ENCODE results near the gene LRRC8D. TPM values are rescaled to one million over a fixed set of nuclear protein-coding genes. Genes with fewer than 3 reads are reported as not detected.

LRRC8D gene
- total RNA-seq, 1 experiment from 2014 or later = 42.0 TPM

DNA sequence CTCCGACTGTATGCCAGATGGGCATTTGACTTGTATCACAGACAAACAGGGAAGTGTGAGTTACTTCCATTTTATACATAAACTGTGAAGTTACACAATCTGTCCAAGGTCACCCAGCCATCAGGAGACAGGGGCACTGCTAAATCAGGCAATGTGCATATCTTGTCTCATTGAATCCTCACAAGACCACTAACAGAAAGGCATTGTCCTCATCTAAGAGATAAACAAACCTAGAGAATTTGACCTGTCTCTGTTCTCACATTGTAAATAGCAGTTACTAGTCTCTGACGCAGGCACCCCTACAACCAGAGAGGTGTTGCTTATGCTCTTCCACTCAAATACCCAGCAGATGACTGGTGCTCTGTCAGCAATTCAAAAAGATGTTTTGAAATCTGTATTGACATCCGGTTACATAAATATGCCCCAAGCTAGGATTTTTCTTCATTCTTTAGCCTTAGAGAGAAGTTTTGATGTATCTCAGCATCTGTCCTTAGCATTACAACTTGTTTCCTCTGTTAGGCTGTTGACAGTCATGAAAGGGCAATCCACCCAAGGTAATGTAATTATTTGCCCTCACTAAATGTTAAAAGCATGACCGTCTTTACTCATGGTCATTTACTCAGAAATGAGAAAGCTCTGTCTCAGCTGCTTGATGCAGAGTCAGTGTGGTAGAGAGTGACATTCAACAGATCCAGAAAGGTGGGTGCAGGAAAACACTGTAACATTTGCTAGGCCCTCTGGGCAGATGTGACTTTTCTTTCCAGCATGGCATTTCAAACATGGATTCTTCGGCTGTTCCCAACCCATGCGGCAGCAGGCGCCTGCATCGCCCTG lies 122.2 kb downstream of the LRRC8D start:
- Mint-ChIP-seq H3K4me3 (ENCODE audit: unreplicated experiment) (no peak overlapping the region), H3K4me1 (ENCODE audit: insufficient read depth, unreplicated experiment) (peaks cover 20% of the 10 kb centered on the region), H3K27me3 (ENCODE audit: insufficient read depth, unreplicated experiment) (no peaks in the 10 kb centered on the region), H3K36me3 (ENCODE audit: insufficient read depth, unreplicated experiment) (peaks cover 5% of the 10 kb centered on the region), H3K27ac (ENCODE audit: low read depth, unreplicated experiment) (peak overlapping the region; percentile 26), H3K9me3 (ENCODE audit: unreplicated experiment) (no peaks in the 10 kb centered on the region)
- no TSS peak for BruUV-seq (replicated peaks)
- no peak for TF ChIP-seq CTCF (IDR thresholded peaks at IDR 0.05; ENCODE audit: unreplicated experiment)
- POLR2A ChIA-PET = interaction anchor here (0.6 to 2.4 kb wide), 12 partner anchors 9 to 122 kb away, joined by 3 to 11 read pairs (median 3); partner anchors contain the start of genes LRRC8D and ZNF326
- peak; percentile 84 for DNase-seq (ENCODE audit: unreplicated experiment)
- intact Hi-C loops (cut with micrococcal nuclease) = no loop called here
- CTCF ChIA-PET = interaction anchor here (0.8 to 2.0 kb wide), 6 partner anchors 11 to 141 kb away, joined by 3 to 5 read pairs (median 4); no protein-coding TSS in a partner anchor

GRCh38 chr1:89943846-89944781 lies 123.3 kb downstream of the LRRC8D start:
- no peak for DNase-seq (ENCODE audit: unreplicated experiment)

DNA sequence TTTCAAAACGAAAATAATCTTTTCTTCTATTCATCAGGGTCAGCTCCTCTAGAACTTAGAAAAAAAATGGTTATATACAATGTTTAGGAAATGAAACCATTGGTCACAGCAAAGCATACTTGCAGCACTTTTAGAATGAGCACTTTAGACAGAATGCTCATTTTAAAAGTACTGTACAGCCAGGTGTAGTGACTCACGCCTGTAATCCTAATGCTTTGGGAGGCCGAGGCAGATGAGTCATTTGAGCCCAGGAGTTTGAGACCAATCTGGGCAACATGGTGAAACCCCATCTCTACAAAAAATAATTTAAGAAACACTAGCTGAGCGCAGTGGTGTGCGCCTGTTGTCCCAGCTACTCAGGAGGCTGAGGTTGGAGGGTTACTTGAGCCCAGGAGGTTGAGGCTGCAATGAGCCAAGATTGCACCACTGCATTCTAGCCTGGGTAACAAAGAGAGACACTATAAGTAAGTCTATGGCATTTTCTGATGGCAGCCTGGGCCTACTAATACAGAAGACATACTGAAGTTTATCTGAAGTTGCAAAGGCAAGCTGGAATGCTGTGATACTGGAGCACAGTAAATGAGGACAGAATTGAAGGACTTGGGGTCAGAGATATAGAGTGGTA lies 125.1 kb downstream of the LRRC8D start:
- ChIA-PET CTCF (interaction anchor here (0.5 to 1.5 kb wide), 5 partner anchors 36 to 1396 kb away, joined by 3 to 7 read pairs (median 3); no protein-coding TSS in a partner anchor), POLR2A (interaction anchor here (0.6 to 1.5 kb wide), 5 partner anchors 9 to 102 kb away, joined by 3 to 6 read pairs (median 4); no protein-coding TSS in a partner anchor)
- H3K27me3 Mint-ChIP-seq (ENCODE audit: insufficient read depth, unreplicated experiment) = no peaks in the 10 kb centered on the region
- peaks cover 20% of the 10 kb centered on the region for H3K4me1 Mint-ChIP-seq (ENCODE audit: insufficient read depth, unreplicated experiment)
- no peaks in the 10 kb centered on the region for H3K9me3 Mint-ChIP-seq (ENCODE audit: unreplicated experiment)
- no peak overlapping the region for H3K4me3 Mint-ChIP-seq (ENCODE audit: unreplicated experiment)
- DNase-seq (ENCODE audit: unreplicated experiment) = peak; percentile 90
- peaks cover 5% of the 10 kb centered on the region for H3K36me3 Mint-ChIP-seq (ENCODE audit: insufficient read depth, unreplicated experiment)
- H3K27ac Mint-ChIP-seq (ENCODE audit: low read depth, unreplicated experiment) = peak overlapping the region; percentile 3
- no TSS peak for BruUV-seq (replicated peaks)
- no peak for TF ChIP-seq CTCF (IDR thresholded peaks at IDR 0.05; ENCODE audit: unreplicated experiment)
- intact Hi-C loops (cut with micrococcal nuclease) = no loop called here

More at GRCh38 chr1:89943846-89944781, 123.3 kb downstream of the LRRC8D start:
- Mint-ChIP-seq H3K4me1 (ENCODE audit: insufficient read depth, unreplicated experiment) (peaks cover 20% of the 10 kb centered on the region), H3K4me3 (ENCODE audit: unreplicated experiment) (no peak overlapping the region), H3K27ac (ENCODE audit: low read depth, unreplicated experiment) (peak overlapping the region; percentile 26), H3K27me3 (ENCODE audit: insufficient read depth, unreplicated experiment) (no peaks in the 10 kb centered on the region), H3K36me3 (ENCODE audit: insufficient read depth, unreplicated experiment) (peaks cover 5% of the 10 kb centered on the region), H3K9me3 (ENCODE audit: unreplicated experiment) (no peaks in the 10 kb centered on the region)
- ChIA-PET CTCF (interaction anchor here (0.6 to 2.0 kb wide), 8 partner anchors 15 to 142 kb away, joined by 3 to 6 read pairs (median 4); no protein-coding TSS in a partner anchor), POLR2A (interaction anchor here (0.6 to 2.4 kb wide), 12 partner anchors 8 to 124 kb away, joined by 3 to 11 read pairs (median 4); partner anchors contain the start of gene LRRC8D)
- intact Hi-C loops (cut with micrococcal nuclease) = no loop called here
- no peak for TF ChIP-seq CTCF (IDR thresholded peaks at IDR 0.05; ENCODE audit: unreplicated experiment)
- BruUV-seq (replicated peaks) = no TSS peak
